ENCODE measurements around the gene NCMAP. TPM values are rescaled to one million over a fixed set of nuclear protein-coding genes. Genes with fewer than 3 reads are reported as not detected.

The NCMAP gene
- total and polyA plus RNA-seq, 10 donors, result 0.03 to 0.22 (median 0.10) TPM; not detected in 5

- peaks cover 7 to 26% (median 13%) of the 10 kb centered on the region in 6 donors for H3K4me1 ChIP-seq
- peaks cover 0 to 7% (median 0%) of the 10 kb centered on the region in 7 donors for H3K27me3 ChIP-seq (replicated peaks in 1 of 7)
- H3K9me3 ChIP-seq, result no peaks in the 10 kb centered on the region
- no peak overlapping the region for H3K27ac ChIP-seq
- WGBS, 5 donors, result 81 to 96% (median 85%) methylated on average over 2 of the region's 2 CpGs
- H3K36me3 ChIP-seq, result no peaks in the 10 kb centered on the region
- intact Hi-C loops (cut with DNase I; ENCODE audit: low total_unique reads), result loop anchor here (10.0 kb wide), 1 partner anchor 434 kb away; no protein-coding TSS in a partner anchor
- no peak overlapping the region for H3K4me3 ChIP-seq
- TF ChIP-seq POLR2A (IDR thresholded peaks at IDR 0.05), result no peak
- no peak for DNase-seq
Observed at GRCh38 chr1:24639094-24639493, 83.2 kb downstream of the NCMAP start.

GRCh38 chr1:24639881-24640280, 84.0 kb downstream of the NCMAP start:
- peaks cover 15 to 33% (median 21%) of the 10 kb centered on the region in 6 donors for H3K4me1 ChIP-seq
- no peaks in the 10 kb centered on the region for H3K9me3 ChIP-seq
- H3K36me3 ChIP-seq, result no peaks in the 10 kb centered on the region
- intact Hi-C loops (cut with DNase I; ENCODE audit: low total_unique reads), result loop anchor here (10.0 kb wide), 1 partner anchor 435 kb away; no protein-coding TSS in a partner anchor
- H3K4me3 ChIP-seq, result no peak overlapping the region
- no peaks in the 10 kb centered on the region for H3K27me3 ChIP-seq (replicated peaks in 1 of 7)
- TF ChIP-seq POLR2A (IDR thresholded peaks at IDR 0.05), result no peak
- TF ChIP-seq POLR2AphosphoS5 (IDR thresholded peaks at IDR 0.05), result no peak
- no peak overlapping the region for H3K27ac ChIP-seq
- 77 to 91% (median 83%) methylated on average over 4 of the region's 4 CpGs for WGBS, 5 donors
- DNase-seq, result no peak

GRCh38 chr1:24640288-24640687, 84.4 kb downstream of the NCMAP start:
- no peaks in the 10 kb centered on the region for H3K9me3 ChIP-seq
- no peaks in the 10 kb centered on the region for H3K27me3 ChIP-seq (replicated peaks in 1 of 7)
- peaks cover 19 to 33% (median 25%) of the 10 kb centered on the region in 6 donors for H3K4me1 ChIP-seq
- intact Hi-C loops (cut with DNase I; ENCODE audit: low total_unique reads), result no loop called here
- H3K36me3 ChIP-seq, result peaks cover 0 to 4% (median 0%) of the 10 kb centered on the region in 6 donors
- no peak overlapping the region for H3K4me3 ChIP-seq
- 74 to 95% (median 85%) methylated on average over 7 of the region's 7 CpGs for WGBS, 5 donors
- no peak overlapping the region for H3K27ac ChIP-seq
- no peak for TF ChIP-seq POLR2A (IDR thresholded peaks at IDR 0.05)
- no peak for TF ChIP-seq POLR2AphosphoS5 (IDR thresholded peaks at IDR 0.05)
- TF ChIP-seq CTCF (IDR thresholded peaks at IDR 0.05 in 8 of 11, conservative IDR thresholded peaks at IDR 0.05 in 3 of 11), result no peak
- DNase-seq, result no peak

GRCh38 chr1:24641646-24642151, 85.8 kb downstream of the NCMAP start:
- H3K36me3 ChIP-seq, result peaks cover 3 to 18% (median 11%) of the 10 kb centered on the region in 6 donors
- 7 to 19% (median 8%) methylated on average over 24 of the region's 24 CpGs for WGBS, 5 donors
- peak; percentile 85 for DNase-seq
- H3K9me3 ChIP-seq, result no peaks in the 10 kb centered on the region
- H3K4me3 ChIP-seq, result peak overlapping the region; percentile 15 to 94 (median 84)
- no peaks in the 10 kb centered on the region for H3K27me3 ChIP-seq (replicated peaks in 1 of 7)
- intact Hi-C loops (cut with DNase I; ENCODE audit: low total_unique reads), result no loop called here
- H3K27ac ChIP-seq, result peak overlapping the region; percentile 94 to 100 (median 99)
- TF ChIP-seq POLR2AphosphoS5 (IDR thresholded peaks at IDR 0.05) (no peak), CTCF (IDR thresholded peaks at IDR 0.05 in 8 of 11, conservative IDR thresholded peaks at IDR 0.05 in 3 of 11) (no peak), POLR2A (IDR thresholded peaks at IDR 0.05) (no peak)
- peaks cover 24 to 45% (median 32%) of the 10 kb centered on the region in 6 donors for H3K4me1 ChIP-seq

GRCh38 chr1:24642481-24643362, 86.8 kb downstream of the NCMAP start, which contains the start of gene SRRM1:
Gene SRRM1 (plus strand): TSS chr1:24643302. CDS start chr1:24643327, 25 bp downstream.
- WGBS, 5 donors, result 0% methylated on average over 32 to 95 of the region's 95 CpGs
- intact Hi-C loops (cut with DNase I; ENCODE audit: low total_unique reads), result no loop called here

More at GRCh38 chr1:24642481-24643362, 86.8 kb downstream of the NCMAP start, which contains the start of gene SRRM1:
- peaks cover 3 to 28% (median 20%) of the 10 kb centered on the region in 6 donors for H3K36me3 ChIP-seq
- peak; percentile 100 for DNase-seq
- TF ChIP-seq CTCF (IDR thresholded peaks at IDR 0.05 in 8 of 11, conservative IDR thresholded peaks at IDR 0.05 in 3 of 11) (peak in 6 of 11 experiments; percentile 14 to 58 (median 38)), POLR2AphosphoS5 (IDR thresholded peaks at IDR 0.05) (peak; percentile 99 to 100 (median 100)), POLR2A (IDR thresholded peaks at IDR 0.05) (peak; percentile 85 to 98 (median 97))
- peak within 1 kb of the TSS; percentile 94 to 100 (median 99) for H3K27ac ChIP-seq
- peaks cover 24 to 55% (median 36%) of the 10 kb centered on the region in 6 donors for H3K4me1 ChIP-seq
- H3K9me3 ChIP-seq, result no peaks in the 10 kb centered on the region
- H3K4me3 ChIP-seq, result peak within 1 kb of the TSS; percentile 73 to 96 (median 91)
- H3K27me3 ChIP-seq (replicated peaks in 1 of 7), result no peaks in the 10 kb centered on the region

Measured in spleen (tissue), 11 donors.